Measurements from ENCODE around the gene INPP4B. TPM values are rescaled to one million over a fixed set of nuclear protein-coding genes. Genes with fewer than 3 reads are reported as not detected.

Gene INPP4B
- total and polyA plus RNA-seq, 9 donors = 1.7 to 14.7 (median 10.7) TPM

- Histone ChIP-seq H3K9me3 (no peaks in the 10 kb centered on the region), H3K27ac (no peak overlapping the region), H3K4me3 (no peak overlapping the region), H3K36me3 (no peaks in the 10 kb centered on the region), H3K27me3 (no peaks in the 10 kb centered on the region), H3K4me1 (ENCODE audit: insufficient read depth) (no peaks in the 10 kb centered on the region)
- no peak for DNase-seq
- intact Hi-C loops (cut with DNase I) = no loop called here
- 75 to 79% (median 76%) methylated on average over 3 of the region's 3 CpGs for WGBS, 3 donors
- TF ChIP-seq EP300 (IDR thresholded peaks at IDR 0.05) = no peak
- no peak for TF ChIP-seq POLR2A (IDR thresholded peaks at IDR 0.05)
- TF ChIP-seq, protein P1, sequence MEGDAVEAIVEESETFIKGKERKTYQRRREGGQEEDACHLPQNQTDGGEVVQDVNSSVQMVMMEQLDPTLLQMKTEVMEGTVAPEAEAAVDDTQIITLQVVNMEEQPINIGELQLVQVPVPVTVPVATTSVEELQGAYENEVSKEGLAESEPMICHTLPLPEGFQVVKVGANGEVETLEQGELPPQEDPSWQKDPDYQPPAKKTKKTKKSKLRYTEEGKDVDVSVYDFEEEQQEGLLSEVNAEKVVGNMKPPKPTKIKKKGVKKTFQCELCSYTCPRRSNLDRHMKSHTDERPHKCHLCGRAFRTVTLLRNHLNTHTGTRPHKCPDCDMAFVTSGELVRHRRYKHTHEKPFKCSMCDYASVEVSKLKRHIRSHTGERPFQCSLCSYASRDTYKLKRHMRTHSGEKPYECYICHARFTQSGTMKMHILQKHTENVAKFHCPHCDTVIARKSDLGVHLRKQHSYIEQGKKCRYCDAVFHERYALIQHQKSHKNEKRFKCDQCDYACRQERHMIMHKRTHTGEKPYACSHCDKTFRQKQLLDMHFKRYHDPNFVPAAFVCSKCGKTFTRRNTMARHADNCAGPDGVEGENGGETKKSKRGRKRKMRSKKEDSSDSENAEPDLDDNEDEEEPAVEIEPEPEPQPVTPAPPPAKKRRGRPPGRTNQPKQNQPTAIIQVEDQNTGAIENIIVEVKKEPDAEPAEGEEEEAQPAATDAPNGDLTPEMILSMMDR (IDR thresholded peaks at IDR 0.05) = no peak
Measured at GRCh38 chr4:141977433-141977832, 868.7 kb downstream of the INPP4B start.

All from ovary (tissue), 9 donors.